GM23338 (cell line): Measurements from ENCODE around the gene ANKRD17.
"Not testable (repeated sequence)": the region's sequence is repeated elsewhere in the genome, so short reads cannot be mapped to it uniquely, and the experiment has no call there.

Experiments used
- CTCF ChIP-seq, 2 experiments: fragments of 200-600 bp in 1 of 2; sonication (generic) in 1 of 2; conservative IDR thresholded peaks; 2 replicates each; pipeline versions ENCODE4 v1.5.1 to v1.6.1; 2016 to 2017; ENCODE audit warnings: antibody characterized with exemption in 2 of 2, low read depth in 2 of 2, mild to moderate bottlenecking in 2 of 2, moderate library complexity in 1 of 2
- EZH2 ChIP-seq: fragments of 200-600 bp; sonication (generic); IDR thresholded peaks from one replicate; pipeline ENCODE4 v1.8.0; 2017; ENCODE audit warnings: antibody characterized with exemption, mild to moderate bottlenecking, low read depth; ENCODE audit not compliant: unreplicated experiment
- EZH2phosphoT487 ChIP-seq: fragments of 200-600 bp; sonication (generic); IDR thresholded peaks from one replicate; pipeline ENCODE4 v1.8.1; 2018; ENCODE audit warnings: antibody characterized with exemption; ENCODE audit not compliant: unreplicated experiment
- JUNB ChIP-seq: IDR thresholded peaks from one replicate; pipeline ENCODE4 v1.6.1; 2016; ENCODE audit warnings: antibody characterized with exemption; ENCODE audit not compliant: unreplicated experiment
- REST ChIP-seq: IDR thresholded peaks from one replicate; pipeline ENCODE4 v1.6.1; 2018; ENCODE audit warnings: antibody characterized with exemption; ENCODE audit not compliant: unreplicated experiment
- ZNF114 ChIP-seq: fragments of 250-450 bp; sonication (Bioruptor Pico); IDR thresholded peaks from 2 replicates; pipeline ENCODE4 v1.5.0; 2020; ENCODE audit warnings: mild to moderate bottlenecking, moderate library complexity

DNA sequence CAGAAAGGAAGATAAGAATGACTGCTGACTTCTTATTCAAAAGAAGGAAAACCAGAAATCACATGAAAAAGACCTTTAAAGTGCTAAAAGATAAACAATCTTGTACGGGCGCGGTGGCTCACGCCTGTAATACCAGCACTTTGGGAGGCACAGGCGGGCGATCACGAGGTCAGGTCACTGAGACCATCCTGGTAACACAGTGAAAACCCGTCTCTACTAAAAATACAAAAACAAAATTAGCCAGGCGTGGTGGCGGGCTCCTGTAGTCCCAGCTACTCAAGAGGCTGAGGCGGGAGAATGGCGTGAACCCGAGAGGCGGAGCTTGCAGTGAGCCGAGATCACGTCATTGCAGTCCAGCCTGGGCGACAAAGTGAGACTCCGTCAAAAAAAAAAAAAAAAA lies 54.6 kb downstream of the ANKRD17 start:
- not testable (repeated sequence) for TF ChIP-seq EZH2; EZH2phosphoT487; CTCF (conservative IDR thresholded peaks at IDR 0.05; ENCODE audit: low read depth in 2 of 2); ZNF114 (CRISPR knock-in tag); JUNB; REST
